DOHH2 (cell line): ENCODE results near the gene CEP85.

Source experiments
- H3F3A ChIP-seq: fragments of 200-600 bp; sonication (generic), shearing (Covaris generic); 2 replicates; pipeline ENCODE4 v1.6.0; 2016; ENCODE audit warnings: antibody characterized with exemption, mild to moderate bottlenecking; ENCODE audit not compliant: control insufficient read depth, insufficient read depth
- H3K27ac ChIP-seq: fragments of 200-600 bp; sonication (generic); 2 replicates; pipeline ENCODE4 v1.5.1; 2014; ENCODE audit warnings: low read depth, mild to moderate bottlenecking, low read length, moderate library complexity
- H3K27me3 ChIP-seq: fragments of 200-600 bp; sonication (generic); 2 replicates; pipeline ENCODE4 v1.6.1; 2014; ENCODE audit warnings: mild to moderate bottlenecking, low read length, mixed read lengths; ENCODE audit not compliant: control insufficient read depth
- H3K36me3 ChIP-seq: fragments of 200-600 bp; sonication (generic); 2 replicates; pipeline ENCODE4 v1.6.1; 2014; ENCODE audit warnings: mild to moderate bottlenecking, low read length, moderate library complexity, mixed read lengths; ENCODE audit not compliant: control insufficient read depth
- H3K4me1 ChIP-seq: fragments of 200-600 bp; sonication (generic); 2 replicates; pipeline ENCODE4 v1.6.1; 2014; ENCODE audit warnings: mild to moderate bottlenecking, low read length, mixed read lengths; ENCODE audit not compliant: control insufficient read depth
- H3K4me2 ChIP-seq: fragments of 200-600 bp; sonication (generic); 2 replicates; pipeline ENCODE4 v1.6.0; 2014; ENCODE audit warnings: mild to moderate bottlenecking, low read length, moderate library complexity
- H3K4me3 ChIP-seq: fragments of 200-600 bp; sonication (generic); 2 replicates; pipeline ENCODE4 v1.5.1; 2014; ENCODE audit warnings: mild to moderate bottlenecking, low read length, mixed read lengths
- H3K79me2 ChIP-seq: fragments of 200-600 bp; sonication (generic); 2 replicates; pipeline ENCODE4 v1.6.1; 2014; ENCODE audit warnings: mild to moderate bottlenecking, low read length, mixed read lengths; ENCODE audit not compliant: control insufficient read depth
- H3K9me2 ChIP-seq: fragments of 200-600 bp; sonication (generic); replicated peaks from 2 replicates; pipeline ENCODE4 v1.6.1; 2014; ENCODE audit warnings: mild to moderate bottlenecking, low read length, mixed read lengths; ENCODE audit not compliant: control insufficient read depth
- H3K9me3 ChIP-seq: fragments of 200-600 bp; sonication (generic); 2 replicates; pipeline ENCODE4 v1.6.1; 2014; ENCODE audit warnings: antibody characterized with exemption, low read length, mixed read lengths; ENCODE audit not compliant: control insufficient read depth, insufficient read depth
- H4K20me1 ChIP-seq: fragments of 200-600 bp; sonication (generic); 2 replicates; pipeline ENCODE4 v1.6.0; 2014; ENCODE audit warnings: low read depth, mild to moderate bottlenecking, antibody characterized with exemption, low read length, moderate library complexity; ENCODE audit not compliant: control insufficient read depth, insufficient read depth
- CTCF ChIP-seq: fragments of 200-600 bp; sonication (generic); IDR thresholded peaks from one replicate; pipeline ENCODE4 v1.5.1; 2014; ENCODE audit warnings: antibody characterized with exemption, mild to moderate bottlenecking, low read depth, low read length; ENCODE audit not compliant: poor library complexity, severe bottlenecking
- EZH2phosphoT487 ChIP-seq: fragments of 200-600 bp; sonication (generic); IDR thresholded peaks from 2 replicates; pipeline ENCODE4 v1.6.1; 2017; ENCODE audit warnings: borderline replicate concordance, mild to moderate bottlenecking, antibody characterized with exemption, low read length, moderate library complexity, mixed read lengths

Gene CEP85

DNA sequence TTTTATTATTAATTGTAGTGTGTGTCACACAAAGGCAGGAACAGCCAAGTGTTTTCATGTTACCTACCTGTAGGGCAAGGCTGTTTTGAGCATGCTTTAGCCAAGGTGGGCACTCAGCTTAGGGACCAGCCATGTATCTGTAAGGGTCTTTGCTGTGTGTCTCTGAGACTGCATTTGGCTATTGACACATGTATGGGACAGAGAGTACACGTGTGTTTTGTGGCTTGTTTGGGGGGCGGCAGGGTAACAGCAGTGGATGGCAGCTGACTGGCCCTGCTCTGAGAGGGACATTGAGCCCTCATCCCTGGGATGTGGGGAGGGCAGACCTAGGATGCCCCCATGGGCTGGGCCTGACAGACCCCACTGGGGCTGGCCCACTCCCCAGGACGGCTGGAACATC lies 36.7 kb upstream of the CEP85 start:
- H3K27me3 ChIP-seq = peaks cover 21% of the 10 kb centered on the region
- H3K36me3 ChIP-seq = no peaks in the 10 kb centered on the region
- peaks cover 7% of the 10 kb centered on the region for H3K4me1 ChIP-seq
- no peaks in the 10 kb centered on the region for H4K20me1 ChIP-seq
- H3F3A ChIP-seq = no peaks in the 10 kb centered on the region
- no peaks in the 10 kb centered on the region for H3K9me2 ChIP-seq
- H3K79me2 ChIP-seq = no peaks in the 10 kb centered on the region
- H3K9me3 ChIP-seq = no peaks in the 10 kb centered on the region
- no peak overlapping the region for H3K27ac ChIP-seq
- TF ChIP-seq EZH2phosphoT487 = no peak
- no peak for TF ChIP-seq CTCF
- no peak overlapping the region for H3K4me2 ChIP-seq
- no peak overlapping the region for H3K4me3 ChIP-seq

DNA sequence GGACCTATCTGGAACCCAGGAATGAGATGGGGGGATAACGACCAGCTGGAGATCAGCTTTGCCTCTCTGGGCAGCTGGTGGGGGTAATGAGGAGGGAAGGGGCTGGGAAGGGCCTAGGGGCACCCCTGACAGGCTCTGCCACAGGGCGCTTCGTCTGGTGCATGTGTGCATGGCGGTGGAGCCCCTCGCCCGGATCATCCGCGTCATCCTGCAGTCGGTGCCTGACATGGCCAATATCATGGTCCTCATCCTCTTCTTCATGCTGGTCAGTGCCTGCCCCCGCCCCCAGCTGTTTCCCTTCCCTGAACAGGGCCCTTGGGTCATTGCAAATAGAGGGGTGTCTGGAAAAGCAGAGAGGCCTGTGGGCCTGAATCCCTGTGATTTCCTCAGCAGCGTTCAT lies 36.2 kb upstream of the CEP85 start:
- H3K4me1 ChIP-seq = peaks cover 7% of the 10 kb centered on the region
- no peaks in the 10 kb centered on the region for H3K79me2 ChIP-seq
- peaks cover 21% of the 10 kb centered on the region for H3K27me3 ChIP-seq
- TF ChIP-seq EZH2phosphoT487 (no peak), CTCF (no peak)
- H3K4me2 ChIP-seq = no peak overlapping the region
- H3K36me3 ChIP-seq = no peaks in the 10 kb centered on the region
- no peaks in the 10 kb centered on the region for H3K9me3 ChIP-seq
- H3F3A ChIP-seq = no peaks in the 10 kb centered on the region
- H3K4me3 ChIP-seq = no peak overlapping the region
- H3K27ac ChIP-seq = no peak overlapping the region
- no peaks in the 10 kb centered on the region for H4K20me1 ChIP-seq
- no peaks in the 10 kb centered on the region for H3K9me2 ChIP-seq

DNA sequence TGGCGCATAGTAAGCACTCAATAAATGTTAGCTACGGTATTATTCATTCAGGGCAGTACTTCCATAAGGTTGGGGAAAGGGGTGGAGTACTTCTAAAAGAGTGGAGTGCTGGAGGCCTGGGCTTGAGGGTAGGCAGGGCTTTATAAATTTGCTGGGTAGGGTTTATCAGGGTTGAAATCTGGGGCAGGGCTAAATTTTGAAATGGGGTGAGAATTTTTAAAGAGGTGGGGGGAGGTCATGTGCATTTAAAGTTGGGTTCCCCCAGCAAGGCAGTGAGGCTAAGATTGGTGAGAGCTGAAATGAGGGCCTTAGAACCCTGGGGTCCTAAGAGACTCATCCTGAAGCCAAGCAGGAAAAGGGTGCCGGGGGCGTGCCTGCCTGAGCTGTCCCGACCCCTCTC lies 33.6 kb upstream of the CEP85 start:
- no peak overlapping the region for H3K27ac ChIP-seq
- no peaks in the 10 kb centered on the region for H3K9me2 ChIP-seq
- no peaks in the 10 kb centered on the region for H3K9me3 ChIP-seq
- H3K27me3 ChIP-seq = peaks cover 22% of the 10 kb centered on the region
- no peak overlapping the region for H3K4me3 ChIP-seq
- H3K4me2 ChIP-seq = no peak overlapping the region
- peaks cover 7% of the 10 kb centered on the region for H3K4me1 ChIP-seq
- no peaks in the 10 kb centered on the region for H3F3A ChIP-seq
- no peak for TF ChIP-seq EZH2phosphoT487
- TF ChIP-seq CTCF = no peak
- no peaks in the 10 kb centered on the region for H3K36me3 ChIP-seq
- H4K20me1 ChIP-seq = no peaks in the 10 kb centered on the region
- no peaks in the 10 kb centered on the region for H3K79me2 ChIP-seq

DNA sequence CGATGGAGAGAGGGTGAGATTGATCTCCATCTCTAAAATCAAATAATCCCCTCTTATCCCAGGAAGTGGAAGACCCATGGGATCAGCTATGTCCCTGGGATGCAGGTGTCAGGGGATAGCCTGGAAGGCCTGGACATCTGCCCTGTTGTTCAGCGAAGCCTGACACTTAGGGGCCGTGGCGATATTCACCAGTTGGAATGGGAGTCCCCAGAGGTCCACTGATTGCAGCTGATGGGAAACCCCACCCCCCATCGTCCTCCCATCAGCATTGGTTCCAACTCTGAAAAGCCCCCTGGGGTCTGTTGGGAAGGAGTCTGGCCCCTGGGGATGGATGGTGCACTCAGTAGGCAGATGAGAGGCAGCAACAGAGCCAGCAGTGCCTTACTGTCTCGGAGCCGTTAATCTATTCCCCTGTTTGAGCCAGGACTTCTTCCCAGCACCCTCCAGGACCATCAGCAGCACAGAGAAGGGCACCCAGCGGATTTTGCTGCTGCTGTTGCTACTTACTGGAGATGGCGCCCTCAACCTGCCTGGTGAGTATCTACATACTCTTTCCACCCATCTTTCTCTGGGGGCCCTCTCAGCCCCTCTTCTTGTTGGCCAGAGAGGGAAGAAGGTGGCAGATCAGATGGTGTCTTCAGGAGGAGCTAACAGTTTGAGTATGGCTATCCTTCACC lies 30.2 kb upstream of the CEP85 start:
- Histone ChIP-seq H3F3A (no peaks in the 10 kb centered on the region), H3K4me2 (no peak overlapping the region), H3K4me3 (no peak overlapping the region), H3K36me3 (no peaks in the 10 kb centered on the region), H4K20me1 (no peaks in the 10 kb centered on the region), H3K9me2 (no peaks in the 10 kb centered on the region), H3K79me2 (no peaks in the 10 kb centered on the region), H3K27ac (no peak overlapping the region), H3K4me1 (peaks cover 7% of the 10 kb centered on the region), H3K27me3 (peaks cover 19% of the 10 kb centered on the region), H3K9me3 (no peaks in the 10 kb centered on the region)
- TF ChIP-seq EZH2phosphoT487 = no peak
- TF ChIP-seq CTCF = no peak
